Measurements from ENCODE around the gene UGT1A3.
"Not testable (repeated sequence)": the region's sequence is repeated elsewhere in the genome, so short reads cannot be mapped to it uniquely, and the experiment has no call there.

UGT1A3 gene

DNA sequence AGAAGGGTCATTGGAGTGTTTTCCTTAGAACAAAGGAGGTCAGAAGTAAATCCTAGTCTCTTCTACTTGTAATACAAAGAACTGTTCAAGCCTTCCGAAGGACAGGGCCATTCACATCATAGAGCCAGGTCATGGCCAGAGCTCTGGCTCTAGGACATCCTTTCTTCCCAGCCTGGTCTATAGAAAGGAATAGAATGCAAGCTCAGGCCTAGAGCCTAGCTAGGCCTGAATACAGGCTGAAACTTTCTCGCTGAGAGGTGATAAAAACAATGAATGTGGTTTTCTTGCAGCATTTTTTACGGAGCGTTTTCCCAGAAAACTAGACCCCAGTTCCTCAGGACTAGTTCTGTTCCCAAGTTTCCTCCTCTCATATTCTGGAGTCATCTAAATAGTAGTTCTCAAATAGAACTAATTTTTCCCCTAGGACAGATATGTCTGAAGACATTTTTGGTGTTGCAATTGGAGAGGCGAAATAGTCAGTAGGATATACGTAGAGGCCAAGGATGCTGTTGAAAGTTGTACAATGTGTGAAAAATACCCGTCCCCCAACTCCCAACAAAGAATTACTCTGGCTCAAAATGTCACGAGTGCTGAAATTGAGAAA lies 29.3 kb upstream of the UGT1A3 start:
- Mint-ChIP-seq H3K27ac (no peak overlapping the region), H3K4me1 (ENCODE audit: low read depth) (no peaks in the 10 kb centered on the region), H3K36me3 (ENCODE audit: low read depth) (no peaks in the 10 kb centered on the region), H3K9me3 (no peaks in the 10 kb centered on the region), H3K4me3 (no peak overlapping the region), H3K27me3 (ENCODE audit: low read depth) (peaks cover 14% of the 10 kb centered on the region)

DNA sequence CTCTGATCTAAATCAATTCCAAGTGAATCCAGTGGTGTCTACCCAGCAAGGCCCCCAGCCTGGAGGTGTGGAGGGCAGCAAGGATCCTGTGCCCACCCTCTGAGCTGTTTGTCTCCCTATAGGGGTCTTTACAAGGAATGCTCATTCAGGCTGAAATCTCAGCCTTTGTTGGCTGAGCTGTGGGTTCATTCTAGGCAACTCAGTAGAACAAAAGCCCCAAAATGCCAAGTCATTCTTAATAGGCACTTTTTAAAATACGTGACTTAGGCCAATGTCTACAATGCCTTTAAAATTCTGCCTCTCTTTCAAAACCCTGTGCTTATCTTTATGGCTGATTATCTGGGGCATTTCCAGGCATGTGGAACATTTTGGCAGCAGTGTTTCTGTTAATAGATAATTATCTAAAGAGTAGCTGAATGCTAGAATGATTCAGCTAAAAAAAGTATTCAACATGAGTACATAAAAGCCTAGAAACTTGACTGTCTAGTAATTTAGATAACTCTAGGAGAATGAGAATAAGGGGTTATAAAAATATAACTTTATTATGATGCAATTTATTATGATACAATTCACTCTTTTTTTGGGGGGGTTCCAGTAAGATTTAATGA lies 28.7 kb upstream of the UGT1A3 start:
- H3K4me3 Mint-ChIP-seq = no peak overlapping the region
- no peaks in the 10 kb centered on the region for H3K4me1 Mint-ChIP-seq (ENCODE audit: low read depth)
- H3K27me3 Mint-ChIP-seq (ENCODE audit: low read depth) = peaks cover 15% of the 10 kb centered on the region

DNA sequence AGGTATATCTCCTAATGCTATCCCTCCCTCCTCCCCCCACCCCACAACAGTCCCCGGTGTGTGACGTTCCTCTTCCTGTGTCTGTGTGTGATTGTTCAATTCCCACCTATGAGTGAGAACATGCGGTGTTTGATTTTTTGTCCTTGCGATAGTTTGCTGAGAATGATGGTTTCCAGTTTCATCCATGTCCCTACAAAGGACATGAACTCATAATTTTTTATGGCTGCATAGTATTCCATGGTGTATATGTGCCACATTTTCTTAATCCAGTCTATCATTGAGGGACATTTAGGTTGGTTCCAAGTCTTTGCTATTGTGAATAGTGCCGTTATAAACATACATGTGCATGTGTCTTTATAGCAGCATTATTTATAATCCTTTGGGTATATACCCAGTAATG lies 28.0 kb upstream of the UGT1A3 start:
- H3K36me3 Mint-ChIP-seq (ENCODE audit: low read depth); H3K9me3 Mint-ChIP-seq; H3K27ac Mint-ChIP-seq; H3K4me3 Mint-ChIP-seq; H3K4me1 Mint-ChIP-seq (ENCODE audit: low read depth): not testable (repeated sequence)
- peaks cover 20% of the 10 kb centered on the region for H3K27me3 Mint-ChIP-seq (ENCODE audit: low read depth)

More for the DNA sequence above, 28.7 kb upstream of the UGT1A3 start:
- Mint-ChIP-seq H3K36me3 (ENCODE audit: low read depth) (no peaks in the 10 kb centered on the region), H3K27ac (no peak overlapping the region), H3K9me3 (no peaks in the 10 kb centered on the region)

DNA sequence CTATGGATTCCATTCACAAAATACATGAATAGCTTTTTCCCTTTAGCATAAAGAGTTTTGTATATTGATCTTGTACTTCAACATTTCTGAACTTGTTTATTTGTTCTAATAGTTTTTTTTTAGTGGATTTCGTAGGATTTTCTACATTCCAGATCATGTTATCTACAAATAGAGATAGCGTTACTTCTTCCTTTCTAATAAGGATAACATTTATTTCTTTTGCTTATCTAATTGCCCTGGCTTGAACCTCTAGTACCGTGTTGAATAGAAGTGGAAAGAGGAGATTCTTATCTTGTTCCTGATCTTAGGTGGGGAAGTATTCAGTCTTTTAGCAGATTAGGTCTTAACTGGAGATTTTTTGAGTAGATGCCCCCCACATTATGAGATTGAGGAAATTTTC lies 26.6 kb upstream of the UGT1A3 start:
- no peak overlapping the region for H3K4me3 Mint-ChIP-seq
- no peaks in the 10 kb centered on the region for H3K4me1 Mint-ChIP-seq (ENCODE audit: low read depth)
- no peaks in the 10 kb centered on the region for H3K36me3 Mint-ChIP-seq (ENCODE audit: low read depth)
- no peak overlapping the region for H3K27ac Mint-ChIP-seq
- no peaks in the 10 kb centered on the region for H3K9me3 Mint-ChIP-seq
- H3K27me3 Mint-ChIP-seq (ENCODE audit: low read depth) = peaks cover 17% of the 10 kb centered on the region

DNA sequence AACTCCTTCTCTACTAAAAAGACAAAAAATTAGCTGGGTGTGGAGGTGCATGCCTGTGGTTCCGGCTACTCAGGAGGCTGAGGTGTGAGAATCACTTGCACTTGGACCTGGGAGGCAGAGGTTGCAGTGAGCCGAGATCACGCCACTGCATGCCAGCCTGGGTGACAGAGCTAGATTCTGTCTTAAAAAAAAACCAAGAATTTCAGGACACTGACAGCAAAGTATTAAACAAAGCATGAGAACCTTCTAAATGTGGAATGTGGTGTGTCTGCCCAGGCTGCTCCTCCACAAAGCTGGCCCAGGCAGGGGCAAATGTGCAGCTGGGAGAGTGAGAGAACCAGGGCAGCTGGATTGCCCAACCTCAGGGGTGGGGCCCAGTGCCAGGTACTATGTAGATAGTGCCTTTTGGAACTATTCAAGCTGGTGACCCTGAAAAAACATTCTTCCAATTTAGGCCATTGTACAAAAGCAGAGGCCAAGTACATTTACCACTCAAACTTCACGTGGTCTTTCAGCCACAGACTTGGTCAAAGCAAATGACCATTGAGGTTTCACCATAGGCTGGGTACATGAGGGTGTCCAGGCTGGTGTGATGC lies 22.8 kb upstream of the UGT1A3 start:
- no peak overlapping the region for H3K4me3 Mint-ChIP-seq
- no peaks in the 10 kb centered on the region for H3K36me3 Mint-ChIP-seq (ENCODE audit: low read depth)
- H3K4me1 Mint-ChIP-seq (ENCODE audit: low read depth) = no peaks in the 10 kb centered on the region
- H3K9me3 Mint-ChIP-seq = no peaks in the 10 kb centered on the region
- H3K27me3 Mint-ChIP-seq (ENCODE audit: low read depth) = peaks cover 25% of the 10 kb centered on the region
- no peak overlapping the region for H3K27ac Mint-ChIP-seq

DNA sequence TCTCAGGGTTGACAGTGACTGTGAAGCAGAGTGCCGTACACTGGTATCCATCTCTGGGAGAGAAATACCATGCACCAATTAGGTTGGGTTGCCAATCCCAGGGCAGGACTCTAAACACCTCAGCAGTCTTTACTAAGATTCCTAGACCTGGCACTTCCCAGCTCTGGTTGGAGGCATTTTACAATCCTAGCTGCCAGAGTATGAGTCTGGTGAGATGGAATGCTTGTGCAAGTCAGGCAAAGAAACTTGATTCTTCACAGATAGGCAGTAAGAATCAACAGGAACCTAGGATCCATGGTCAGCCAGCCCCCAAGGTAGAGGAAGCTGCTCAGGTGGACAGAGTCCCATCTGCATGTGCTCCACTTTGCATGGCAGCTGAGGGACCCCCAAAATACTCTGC lies 22.1 kb upstream of the UGT1A3 start:
- Mint-ChIP-seq H3K27ac (no peak overlapping the region), H3K4me1 (ENCODE audit: low read depth) (no peaks in the 10 kb centered on the region), H3K27me3 (ENCODE audit: low read depth) (peaks cover 25% of the 10 kb centered on the region), H3K36me3 (ENCODE audit: low read depth) (no peaks in the 10 kb centered on the region), H3K9me3 (no peaks in the 10 kb centered on the region), H3K4me3 (no peak overlapping the region)

DNA sequence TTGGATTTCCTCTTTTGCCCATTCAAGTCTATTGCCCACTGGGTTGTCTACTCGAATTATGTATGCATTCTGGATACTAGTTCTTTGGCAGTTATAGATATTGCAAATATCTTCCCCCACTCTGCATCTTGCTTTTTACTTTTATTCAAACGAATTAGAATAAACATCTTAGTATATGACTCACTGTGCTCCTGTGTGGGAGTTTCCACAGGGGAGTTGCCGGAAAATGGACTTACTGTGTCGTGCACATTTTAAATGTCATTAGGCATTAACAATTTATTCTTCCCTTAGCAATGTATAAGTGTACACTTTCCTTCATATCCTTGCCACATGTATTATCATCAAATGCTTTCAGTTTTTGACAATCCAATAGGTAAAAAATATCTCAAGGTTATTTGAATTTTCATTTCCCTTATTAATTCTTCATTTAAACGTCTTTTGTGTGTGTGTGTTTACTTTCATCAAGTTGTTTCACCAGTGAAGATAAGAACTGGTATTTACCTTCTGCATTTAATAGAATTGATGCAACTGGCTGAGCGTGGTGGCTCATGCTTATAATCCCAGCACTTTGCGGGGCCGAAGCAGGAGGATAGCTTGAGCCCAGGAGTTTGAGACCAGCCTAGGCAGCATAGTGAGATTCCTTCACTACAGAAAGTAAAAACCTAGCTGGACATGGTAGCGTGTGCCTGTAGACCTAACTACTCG lies 20.8 kb upstream of the UGT1A3 start:
- H3K4me1 Mint-ChIP-seq (ENCODE audit: low read depth) = no peaks in the 10 kb centered on the region
- no peak overlapping the region for H3K27ac Mint-ChIP-seq
- peaks cover 32% of the 10 kb centered on the region for H3K27me3 Mint-ChIP-seq (ENCODE audit: low read depth)
- no peak overlapping the region for H3K4me3 Mint-ChIP-seq
- no peaks in the 10 kb centered on the region for H3K36me3 Mint-ChIP-seq (ENCODE audit: low read depth)
- no peaks in the 10 kb centered on the region for H3K9me3 Mint-ChIP-seq

DNA sequence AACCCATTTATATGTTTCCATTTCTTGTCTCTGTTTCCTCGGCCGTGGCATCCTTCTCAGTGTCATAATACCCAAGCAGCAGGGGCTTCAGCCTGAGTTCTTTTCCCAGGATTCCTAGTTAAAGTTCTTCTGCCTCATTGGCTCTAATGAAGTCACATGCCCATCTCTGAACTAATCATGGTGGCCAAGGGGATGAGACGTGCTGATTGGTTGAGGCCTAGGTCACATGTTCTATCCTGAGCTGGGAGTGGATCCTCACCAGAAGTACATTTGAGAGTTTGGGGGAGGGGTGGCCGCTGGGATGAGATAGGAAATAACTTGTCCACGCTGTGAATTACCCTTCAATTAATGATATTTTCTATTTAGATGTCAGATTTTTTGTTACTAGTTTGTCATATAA lies 19.9 kb upstream of the UGT1A3 start:
- Mint-ChIP-seq H3K4me3 (no peak overlapping the region), H3K27me3 (ENCODE audit: low read depth) (peaks cover 37% of the 10 kb centered on the region), H3K4me1 (ENCODE audit: low read depth) (no peaks in the 10 kb centered on the region), H3K36me3 (ENCODE audit: low read depth) (no peaks in the 10 kb centered on the region), H3K9me3 (no peaks in the 10 kb centered on the region), H3K27ac (no peak overlapping the region)

DNA sequence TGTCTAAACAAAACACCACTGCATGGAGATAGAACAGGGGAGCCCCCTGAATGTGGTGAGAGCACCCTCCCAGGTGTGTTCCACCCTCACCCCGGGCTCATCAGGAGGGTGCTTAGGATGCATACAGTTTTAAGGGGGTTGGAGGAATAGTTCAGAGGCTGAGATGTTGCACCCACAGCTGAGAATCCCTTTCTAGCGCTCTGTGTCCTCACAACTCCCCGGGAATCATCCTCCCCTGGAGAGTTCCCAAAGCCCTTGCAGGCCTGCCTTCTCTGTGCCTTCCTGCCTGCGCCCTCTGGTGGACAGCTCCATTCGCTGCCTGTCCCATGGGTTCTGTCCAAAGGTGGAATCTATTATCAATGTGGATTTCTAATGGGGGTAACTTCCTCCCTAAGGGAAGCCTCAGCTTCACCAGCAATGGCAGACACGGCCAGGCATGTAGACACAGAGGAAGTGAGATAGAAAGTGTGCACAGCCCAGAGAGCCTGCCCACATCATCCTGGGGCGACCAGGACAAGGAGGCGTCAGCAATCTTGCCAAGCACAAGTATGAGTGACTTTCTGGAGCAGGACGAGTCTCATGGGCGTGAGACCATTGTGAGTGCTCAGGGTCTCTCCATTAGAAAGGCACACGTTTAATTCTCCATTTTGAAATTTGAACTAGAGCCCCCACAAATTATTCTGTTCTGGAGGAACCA lies 17.4 kb upstream of the UGT1A3 start:
- H3K4me1 Mint-ChIP-seq (ENCODE audit: low read depth) = no peaks in the 10 kb centered on the region
- no peak overlapping the region for H3K4me3 Mint-ChIP-seq
- no peak overlapping the region for H3K27ac Mint-ChIP-seq
- H3K36me3 Mint-ChIP-seq (ENCODE audit: low read depth) = no peaks in the 10 kb centered on the region
- H3K27me3 Mint-ChIP-seq (ENCODE audit: low read depth) = peaks cover 36% of the 10 kb centered on the region
- no peaks in the 10 kb centered on the region for H3K9me3 Mint-ChIP-seq

DNA sequence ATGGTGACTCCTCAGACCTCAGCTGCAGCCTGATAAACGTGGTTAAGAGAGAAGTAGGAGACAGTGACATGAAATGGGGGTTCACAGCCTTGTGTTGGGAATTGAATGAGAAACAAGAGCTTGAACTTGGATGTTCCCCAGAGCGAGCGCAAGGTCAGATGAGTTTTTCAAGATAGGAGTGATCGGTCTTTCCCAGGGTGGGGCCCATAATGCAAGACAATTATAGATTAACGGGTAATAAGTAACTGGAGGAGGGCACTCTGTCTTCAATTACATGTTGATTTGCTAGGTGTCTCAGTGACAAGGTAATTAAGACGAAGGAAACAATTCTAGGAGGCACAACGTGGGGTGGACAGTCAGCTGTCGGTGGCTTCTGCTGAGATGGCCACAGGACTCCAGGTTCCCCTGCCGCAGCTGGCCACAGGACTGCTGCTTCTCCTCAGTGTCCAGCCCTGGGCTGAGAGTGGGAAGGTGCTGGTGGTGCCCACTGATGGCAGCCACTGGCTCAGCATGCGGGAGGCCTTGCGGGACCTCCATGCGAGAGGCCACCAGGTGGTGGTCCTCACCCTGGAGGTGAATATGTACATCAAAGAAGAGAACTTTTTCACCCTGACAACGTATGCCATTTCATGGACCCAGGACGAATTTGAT lies 16.1 kb upstream of the UGT1A3 start, which contains the start of gene UGT1A5:
Gene UGT1A5, plus strand, starts transcription at position 297 of the 651 bp plus-strand sequence. Its CDS starts 85 bp downstream, at position 382.
- Mint-ChIP-seq H3K36me3 (ENCODE audit: low read depth) (no peaks in the 10 kb centered on the region), H3K27me3 (ENCODE audit: low read depth) (peaks cover 36% of the 10 kb centered on the region), H3K9me3 (no peaks in the 10 kb centered on the region), H3K4me1 (ENCODE audit: low read depth) (no peaks in the 10 kb centered on the region), H3K4me3 (no peak within 1 kb of the TSS), H3K27ac (no peak within 1 kb of the TSS)

DNA sequence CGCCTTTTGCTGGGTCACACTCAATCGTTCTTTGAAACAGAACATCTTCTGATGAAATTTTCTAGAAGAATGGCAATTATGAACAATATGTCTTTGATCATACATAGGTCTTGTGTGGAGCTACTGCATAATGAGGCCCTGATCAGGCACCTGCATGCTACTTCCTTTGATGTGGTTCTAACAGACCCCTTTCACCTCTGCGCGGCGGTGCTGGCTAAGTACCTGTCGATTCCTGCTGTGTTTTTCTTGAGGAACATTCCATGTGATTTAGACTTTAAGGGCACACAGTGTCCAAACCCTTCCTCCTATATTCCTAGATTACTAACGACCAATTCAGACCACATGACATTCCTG lies 15.6 kb upstream of the UGT1A3 start:
- H3K27me3 Mint-ChIP-seq (ENCODE audit: low read depth) = peaks cover 36% of the 10 kb centered on the region
- no peaks in the 10 kb centered on the region for H3K36me3 Mint-ChIP-seq (ENCODE audit: low read depth)
- H3K9me3 Mint-ChIP-seq = no peaks in the 10 kb centered on the region
- H3K4me1 Mint-ChIP-seq (ENCODE audit: low read depth) = no peaks in the 10 kb centered on the region
- no peak overlapping the region for H3K4me3 Mint-ChIP-seq
- no peak overlapping the region for H3K27ac Mint-ChIP-seq

DNA sequence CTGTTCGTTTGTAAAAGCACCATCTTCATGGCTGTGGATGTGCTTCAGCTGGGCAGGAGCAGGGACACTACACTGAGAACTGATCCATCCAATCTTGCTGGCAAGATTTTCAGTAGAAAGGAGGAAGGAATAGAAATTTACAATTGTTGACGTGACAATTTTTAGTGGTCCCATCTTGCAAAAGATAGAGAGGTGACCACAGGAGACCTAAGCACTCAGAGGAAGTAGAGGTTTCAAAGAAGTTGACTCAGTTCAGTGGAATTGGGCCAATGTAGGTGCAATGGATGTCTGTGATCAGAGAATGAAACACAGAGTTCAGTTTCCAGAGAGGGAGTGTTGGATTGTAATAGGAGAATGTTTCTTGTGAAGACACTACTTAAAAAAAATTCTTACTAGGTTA lies 14.7 kb upstream of the UGT1A3 start:
- Mint-ChIP-seq H3K4me3 (no peak overlapping the region), H3K36me3 (ENCODE audit: low read depth) (no peaks in the 10 kb centered on the region), H3K27me3 (ENCODE audit: low read depth) (peaks cover 33% of the 10 kb centered on the region), H3K27ac (no peak overlapping the region), H3K9me3 (no peaks in the 10 kb centered on the region), H3K4me1 (ENCODE audit: low read depth) (no peaks in the 10 kb centered on the region)

DNA sequence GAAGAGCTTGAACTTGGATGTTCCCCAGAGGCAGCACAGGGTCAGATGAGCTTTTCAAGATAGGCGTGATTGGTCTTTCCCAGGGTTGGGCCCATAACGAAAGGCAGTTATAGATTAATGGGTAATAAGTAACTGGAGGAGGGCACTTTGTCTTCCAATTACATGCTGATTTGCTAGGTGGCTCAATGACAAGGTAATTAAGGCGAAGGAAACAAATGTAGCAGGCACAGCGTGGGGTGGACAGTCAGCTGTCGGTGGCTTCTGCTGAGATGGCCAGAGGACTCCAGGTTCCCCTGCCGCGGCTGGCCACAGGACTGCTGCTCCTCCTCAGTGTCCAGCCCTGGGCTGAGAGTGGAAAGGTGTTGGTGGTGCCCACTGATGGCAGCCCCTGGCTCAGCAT lies 10.3 kb upstream of the UGT1A3 start, which contains the start of gene UGT1A4:
Gene UGT1A4, plus strand, starts transcription at position 185 of the 400 bp plus-strand sequence. Its CDS starts 85 bp downstream, at position 270.
- H3K4me1 Mint-ChIP-seq (ENCODE audit: low read depth) = no peaks in the 10 kb centered on the region
- no peak within 1 kb of the TSS for H3K4me3 Mint-ChIP-seq
- no peaks in the 10 kb centered on the region for H3K36me3 Mint-ChIP-seq (ENCODE audit: low read depth)
- H3K27me3 Mint-ChIP-seq (ENCODE audit: low read depth) = peaks cover 17% of the 10 kb centered on the region
- no peaks in the 10 kb centered on the region for H3K9me3 Mint-ChIP-seq
- no peak within 1 kb of the TSS for H3K27ac Mint-ChIP-seq
